Mucosa of descending colon (tissue), 3 donors: ENCODE data around the gene PIGM. TPM values are rescaled to one million over a fixed set of nuclear protein-coding genes. Genes with fewer than 3 reads are reported as not detected.
A peak's percentile ranks its signal among the peaks of the same experiment; 100 is the strongest.

ENCODE experiments used
- ATAC-seq: fragments of 200-7000 bp; cut with Tn5 transposase; one replicate; pipeline ENCODE4 v1.9.1; 2020; ENCODE audit warnings: mild to moderate bottlenecking, moderate library complexity
- DNase-seq, 3 donors: peaks; one replicate each; pipeline ENCODE4 v3.0.0-alpha.2; 2020
- H3K36me3 ChIP-seq: fragments of 200-600 bp; one replicate; pipeline ENCODE4 v1.8.0; 2021; ENCODE audit warnings: low read depth, mild to moderate bottlenecking
- H3K4me1 ChIP-seq: fragments of 200-600 bp; one replicate; pipeline ENCODE4 v1.8.0; 2021; ENCODE audit warnings: low read depth, mild to moderate bottlenecking
- H3K4me3 ChIP-seq: fragments of 200-600 bp; one replicate; pipeline ENCODE4 v1.8.0; 2021; ENCODE audit warnings: mild to moderate bottlenecking
- H3K9me3 ChIP-seq: fragments of 200-600 bp; one replicate; pipeline ENCODE4 v1.8.0; 2021; ENCODE audit warnings: mild to moderate bottlenecking
- CTCF ChIP-seq: fragments of 200-600 bp; IDR thresholded peaks from one replicate; pipeline ENCODE4 v1.8.0; 2022; ENCODE audit warnings: antibody characterized with exemption, mild to moderate bottlenecking
- intact Hi-C, 2 donors: fragments of 100-400 bp; cut with DNase I in 1 of 2; cut with micrococcal nuclease in 1 of 2; formaldehyde crosslinking; loops; one replicate each; pipeline versions ENCODE4 v1.11.0 to v1.11.1; 2022; cut with DNase I, micrococcal nuclease
- long read RNA-seq, 2 donors: library from polyadenylated mRNA; unstranded; transcript quantifications; one replicate each; pipeline ENCODE4 v2.0.0, GENCODE V29; 2019 to 2021
- total RNA-seq, 3 donors: library from RNA; stranded (reverse); fragmentation: NEBNext Ultra II Directional in 2 of 3; extraction: Animal tissue kit (Norgen Biotek cat#: 25700) in 2 of 3; gene quantifications; one replicate each; pipeline versions ENCODE4 v1.2.1 to v1.2.4, GENCODE V29; 2021 to 2023
- donor health status: DM: no; HTN: no; CAD: no; lungs with moderate emphysema.
- donor health status: DM: no; HTN: no; CAD: no.
- donor health status: DM: no; HTN: yes; CAD: no.

Gene PIGM
- 1 to 10 TPM; 5.0 to 6.3 (median 5.9) TPM for total RNA-seq
- long read RNA-seq, donor 1, full-length matches to known transcripts: 17 of 17 reads
- long read RNA-seq, donor 1, partial matches to known transcripts: 0 of 17 reads
- long read RNA-seq, donor 1, other reads (novel, unspliced or antisense): 0 of 17 reads
- long read RNA-seq, donor 2, full-length matches to known transcripts: 10 of 10 reads
- long read RNA-seq, donor 2, partial matches to known transcripts: 0 of 10 reads
- long read RNA-seq, donor 2, other reads (novel, unspliced or antisense): 0 of 10 reads

DNA sequence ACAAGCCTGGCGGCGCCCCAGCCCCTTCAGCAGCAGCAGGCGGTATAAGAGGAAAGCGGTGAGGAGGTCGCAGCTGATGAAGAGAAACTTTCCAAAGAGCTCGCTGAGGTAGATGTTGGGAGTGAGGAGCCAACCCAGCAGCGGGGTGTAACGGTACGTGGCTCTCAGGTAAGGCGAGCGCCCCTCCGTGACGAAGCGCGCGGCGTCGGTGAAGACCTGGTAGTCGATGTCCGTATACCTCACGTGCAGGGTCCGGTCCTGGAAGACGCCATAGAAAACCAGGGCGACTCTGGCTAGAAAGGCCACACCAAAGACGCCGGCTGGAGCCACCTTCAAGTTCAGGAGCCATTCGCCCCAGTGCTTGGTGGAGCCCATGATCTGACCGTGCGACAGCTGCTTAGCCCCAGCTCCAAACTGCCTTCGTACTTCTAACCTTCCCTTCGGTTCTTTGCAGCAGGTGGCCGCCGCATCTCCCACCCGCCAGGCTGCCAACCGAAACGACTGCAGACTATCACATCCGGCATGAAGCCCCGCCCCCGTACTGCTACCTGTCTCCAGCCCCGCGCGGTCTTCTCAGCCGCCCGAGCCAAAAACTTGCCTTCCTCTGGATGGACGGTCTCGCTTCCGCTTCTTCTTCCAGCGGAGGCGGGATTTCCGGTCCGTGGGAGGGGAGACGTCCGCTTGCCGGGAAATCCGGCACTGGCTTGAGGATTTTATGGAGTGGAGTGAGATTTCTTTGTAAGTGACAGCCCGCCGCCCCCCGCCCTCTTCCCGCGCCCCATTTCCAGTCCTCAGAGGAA, at the start of gene PIGM:
Gene PIGM (minus strand): TSS at position 626 of the 800 bp plus-strand sequence. CDS start 251 bp downstream, at position 375.
- TF ChIP-seq CTCF: no peak
- intact Hi-C loops: no loop called here

DNA sequence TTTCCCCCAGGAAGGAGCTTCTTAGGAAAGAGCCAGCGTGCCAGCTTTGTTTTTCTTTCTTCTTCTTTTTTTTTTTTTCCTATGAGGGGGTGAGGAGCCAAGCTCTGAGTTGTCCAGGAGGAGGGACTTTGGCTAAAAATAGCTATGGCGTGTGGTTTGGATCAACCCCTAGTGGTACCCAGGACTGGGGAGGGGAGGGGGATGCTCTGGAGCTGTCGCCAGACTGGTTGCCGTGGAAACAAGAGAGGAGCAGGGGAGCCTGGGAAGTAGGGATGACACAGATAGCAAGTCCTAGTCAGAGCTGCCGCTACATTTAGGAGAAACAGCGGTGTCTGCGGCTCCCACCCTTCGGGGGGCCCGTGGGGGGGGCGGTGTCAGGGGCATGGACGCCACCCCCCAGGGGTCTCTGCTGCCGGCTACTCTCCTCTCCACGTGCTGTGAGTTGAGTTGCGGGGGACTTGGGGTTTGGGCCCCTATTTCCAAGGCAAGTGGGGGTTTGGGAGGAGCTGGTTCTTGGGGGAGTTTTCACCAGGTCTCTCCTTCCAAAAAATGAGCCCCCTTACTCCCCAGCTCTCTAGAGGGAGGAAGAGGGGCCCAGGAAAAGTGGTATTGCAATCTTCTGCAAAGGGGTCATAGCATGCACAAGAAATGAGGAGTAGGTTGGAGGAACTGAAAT, 49.6 kb upstream of the PIGM start, which contains the start of gene KCNJ9:
Gene KCNJ9 (plus strand): TSS at position 278 of the 676 bp plus-strand sequence. CDS start 2,493 bp downstream, outside the sequence.
- H3K9me3 ChIP-seq: no peaks in the 10 kb centered on the region
- no peaks in the 10 kb centered on the region for H3K36me3 ChIP-seq
- no peak for ATAC-seq
- H3K4me3 ChIP-seq: no peak within 1 kb of the TSS
- peaks cover 4% of the 10 kb centered on the region for H3K4me1 ChIP-seq
- DNase-seq: no peak
- TF ChIP-seq CTCF: no peak
- intact Hi-C loops: no loop called here

More for the DNA sequence above, at the start of gene PIGM:
- Histone ChIP-seq H3K36me3 (no peaks in the 10 kb centered on the region), H3K4me3 (peak within 1 kb of the TSS; percentile 72), H3K9me3 (no peaks in the 10 kb centered on the region), H3K4me1 (peaks cover 16% of the 10 kb centered on the region)
- ATAC-seq (peak; percentile 98), DNase-seq (peak; percentile 96 to 98 (median 98))

- no peak for DNase-seq
- H3K4me1 ChIP-seq: peaks cover 4% of the 10 kb centered on the region
- no peak for ATAC-seq
- H3K4me3 ChIP-seq: no peak overlapping the region
- intact Hi-C loops: no loop called here
- H3K36me3 ChIP-seq: no peaks in the 10 kb centered on the region
- no peaks in the 10 kb centered on the region for H3K9me3 ChIP-seq
- no peak for TF ChIP-seq CTCF
These were observed 48.8 kb upstream of the PIGM start for GRCh38 chr1:160080381-160081100.

GRCh38 chr1:160079448-160079847, 47.7 kb upstream of the PIGM start:
- intact Hi-C loops: no loop called here
- no peak for TF ChIP-seq CTCF
- no peak for ATAC-seq
- no peak for DNase-seq
- peaks cover 4% of the 10 kb centered on the region for H3K4me1 ChIP-seq
- no peaks in the 10 kb centered on the region for H3K36me3 ChIP-seq
- no peaks in the 10 kb centered on the region for H3K9me3 ChIP-seq
- no peak overlapping the region for H3K4me3 ChIP-seq

GRCh38 chr1:160078512-160079195, 46.9 kb upstream of the PIGM start:
- peak; percentile 86 for ATAC-seq
- H3K4me1 ChIP-seq: no peaks in the 10 kb centered on the region
- DNase-seq: peak in 2 of 3 donors; percentile 63 to 70
- H3K4me3 ChIP-seq: no peak overlapping the region
- H3K36me3 ChIP-seq: no peaks in the 10 kb centered on the region
- no peaks in the 10 kb centered on the region for H3K9me3 ChIP-seq
- intact Hi-C loops: no loop called here
- TF ChIP-seq CTCF: peak; percentile 71
